Measurements from ENCODE around the gene GNB1. TPM values are rescaled to one million over a fixed set of nuclear protein-coding genes. Genes with fewer than 3 reads are reported as not detected.
"Not testable (repeated sequence)": the region's sequence is repeated elsewhere in the genome, so short reads cannot be mapped to it uniquely, and the experiment has no call there.

Gene GNB1
- total RNA-seq, 3 donors from 2014 or later (not counting 1 experiment from before 2014, with no cell fraction given) = 285 to 304 (median 289) TPM

GRCh38 chr1:1862905-1863547, 27.9 kb downstream of the GNB1 start:
- Mint-ChIP-seq H3K27ac (peak overlapping the region; percentile 58 to 74), H3K27me3 (ENCODE audit: low read depth in 2 of 2) (no peaks in the 10 kb centered on the region), H3K36me3 (no peaks in the 10 kb centered on the region), H3K4me3 (peak overlapping the region; percentile 9), H3K4me1 (peaks cover 57 to 61% of the 10 kb centered on the region in 2 donors), H3K9me3 (no peaks in the 10 kb centered on the region)
- Histone ChIP-seq H3K9me3 (ENCODE audit: control insufficient read depth, insufficient read depth, low read length) (no peaks in the 10 kb centered on the region), H3K4me1 (ENCODE audit: control insufficient read depth, insufficient read depth, low read length) (peaks cover 67% of the 10 kb centered on the region), H3K27me3 (ENCODE audit: control insufficient read depth, insufficient read depth, low read length) (no peaks in the 10 kb centered on the region), H3K27ac (ENCODE audit: low read length) (peak overlapping the region; percentile 25), H3K36me3 (ENCODE audit: control insufficient read depth, insufficient read depth, low read length) (no peaks in the 10 kb centered on the region), H3K4me3 (ENCODE audit: low read length) (no peak overlapping the region)
- ATAC-seq (peak; percentile 29 to 38 (median 32)), DNase-seq (no peak)
- TF ChIP-seq CTCF (IDR thresholded peaks at IDR 0.05) = no peak
- intact Hi-C loops (cut with micrococcal nuclease) = no loop called here
- 63% methylated on average over 6 of the region's 6 CpGs for WGBS (ENCODE audit: insufficient coverage)

- intact Hi-C loops (cut with micrococcal nuclease); H3K27ac ChIP-seq (ENCODE audit: low read length); H3K27me3 Mint-ChIP-seq (ENCODE audit: low read depth in 2 of 2); H3K27me3 ChIP-seq (ENCODE audit: control insufficient read depth, insufficient read depth, low read length); H3K4me3 ChIP-seq (ENCODE audit: low read length); DNase-seq; H3K4me3 Mint-ChIP-seq; H3K9me3 ChIP-seq (ENCODE audit: control insufficient read depth, insufficient read depth, low read length); H3K36me3 ChIP-seq (ENCODE audit: control insufficient read depth, insufficient read depth, low read length); H3K36me3 Mint-ChIP-seq; H3K9me3 Mint-ChIP-seq; ATAC-seq: not testable (repeated sequence)
- H3K27ac Mint-ChIP-seq = peak overlapping the region; percentile 40 to 74
- H3K4me1 Mint-ChIP-seq = peaks cover 64 to 68% of the 10 kb centered on the region in 2 donors
- peaks cover 71% of the 10 kb centered on the region for H3K4me1 ChIP-seq (ENCODE audit: control insufficient read depth, insufficient read depth, low read length)
- 90% methylated on average over 13 of the region's 13 CpGs for WGBS (ENCODE audit: insufficient coverage)
Measured at GRCh38 chr1:1861761-1862310, 29.1 kb downstream of the GNB1 start.

GRCh38 chr1:1861339-1861730, 29.6 kb downstream of the GNB1 start:
- DNase-seq (no peak), ATAC-seq (no peak)
- no peaks in the 10 kb centered on the region for H3K9me3 Mint-ChIP-seq
- no peaks in the 10 kb centered on the region for H3K36me3 Mint-ChIP-seq
- no peaks in the 10 kb centered on the region for H3K27me3 Mint-ChIP-seq (ENCODE audit: low read depth in 2 of 2)
- Histone ChIP-seq H3K27me3 (ENCODE audit: control insufficient read depth, insufficient read depth, low read length) (no peaks in the 10 kb centered on the region), H3K4me3 (ENCODE audit: low read length) (no peak overlapping the region), H3K9me3 (ENCODE audit: control insufficient read depth, insufficient read depth, low read length) (no peaks in the 10 kb centered on the region), H3K4me1 (ENCODE audit: control insufficient read depth, insufficient read depth, low read length) (peaks cover 71% of the 10 kb centered on the region), H3K36me3 (ENCODE audit: control insufficient read depth, insufficient read depth, low read length) (no peaks in the 10 kb centered on the region), H3K27ac (ENCODE audit: low read length) (no peak overlapping the region)
- TF ChIP-seq CTCF (IDR thresholded peaks at IDR 0.05) = no peak
- no peak overlapping the region for H3K4me3 Mint-ChIP-seq
- peak overlapping the region in 1 of 2 donors; percentile 40 for H3K27ac Mint-ChIP-seq
- no CpG with 5 or more reads among the region's 1 CpG for WGBS (ENCODE audit: insufficient coverage)
- H3K4me1 Mint-ChIP-seq = peaks cover 65 to 67% of the 10 kb centered on the region in 2 donors
- intact Hi-C loops (cut with micrococcal nuclease) = no loop called here

- H3K4me3 Mint-ChIP-seq = peak overlapping the region; percentile 13
- ATAC-seq; H3K27ac ChIP-seq (ENCODE audit: low read length); DNase-seq; H3K9me3 Mint-ChIP-seq; H3K27me3 ChIP-seq (ENCODE audit: control insufficient read depth, insufficient read depth, low read length); H3K4me3 ChIP-seq (ENCODE audit: low read length); H3K9me3 ChIP-seq (ENCODE audit: control insufficient read depth, insufficient read depth, low read length); H3K27me3 Mint-ChIP-seq (ENCODE audit: low read depth in 2 of 2); H3K36me3 ChIP-seq (ENCODE audit: control insufficient read depth, insufficient read depth, low read length); H3K36me3 Mint-ChIP-seq: not testable (repeated sequence)
- WGBS (ENCODE audit: insufficient coverage) = 74% methylated on average over 7 of the region's 8 CpGs
- H3K4me1 Mint-ChIP-seq = peaks cover 65 to 72% of the 10 kb centered on the region in 2 donors
- H3K4me1 ChIP-seq (ENCODE audit: control insufficient read depth, insufficient read depth, low read length) = peaks cover 68% of the 10 kb centered on the region
- peak overlapping the region; percentile 63 to 80 for H3K27ac Mint-ChIP-seq
- intact Hi-C loops (cut with micrococcal nuclease) = loop anchor here (5.0 kb wide), 1 partner anchor 47 kb away; no protein-coding TSS in a partner anchor
Measured at GRCh38 chr1:1859970-1860697, 30.8 kb downstream of the GNB1 start.

Data from natural killer cell (primary cell).